H9 (cell line): Measurements from ENCODE around the gene UGT1A8. TPM values are rescaled to one million over a fixed set of nuclear protein-coding genes. Genes with fewer than 3 reads are reported as not detected.

ENCODE experiments used
- DNase-seq: peaks from one replicate; pipeline ENCODE4 v3.0.0-alpha.2; 2017
- H2AFZ ChIP-seq: one replicate; pipeline ENCODE4 v1.6.1; 2013; ENCODE audit warnings: mild to moderate bottlenecking, low read length, control low read depth, moderate library complexity
- H2AK5ac ChIP-seq: 2 replicates; pipeline ENCODE4 v1.6.1; 2013; ENCODE audit warnings: low read length, control low read depth, mixed read lengths; ENCODE audit not compliant: insufficient read length
- H2BK120ac ChIP-seq: one replicate; pipeline ENCODE4 v1.6.1; 2013; ENCODE audit warnings: low read depth, mild to moderate bottlenecking, low read length, control low read depth, inconsistent platforms; ENCODE audit not compliant: poor library complexity, severe bottlenecking
- H2BK12ac ChIP-seq: 2 replicates; pipeline ENCODE4 v1.6.1; 2013; ENCODE audit warnings: low read length, control low read depth, mixed read lengths, low read depth; ENCODE audit not compliant: insufficient read length
- H2BK15ac ChIP-seq: 2 replicates; pipeline ENCODE4 v1.6.1; 2013; ENCODE audit warnings: low read depth, low read length, control low read depth
- H2BK20ac ChIP-seq: one replicate; pipeline ENCODE4 v1.6.1; 2013; ENCODE audit warnings: low read depth, mild to moderate bottlenecking, low read length, control low read depth, inconsistent platforms; ENCODE audit not compliant: poor library complexity, severe bottlenecking
- H2BK5ac ChIP-seq: 2 replicates; pipeline ENCODE4 v1.6.1; 2013; ENCODE audit warnings: low read length, control low read depth, mixed read lengths; ENCODE audit not compliant: insufficient read length
- H3K14ac ChIP-seq: 2 replicates; pipeline ENCODE4 v1.6.1; 2013; ENCODE audit warnings: low read length, control low read depth; ENCODE audit not compliant: insufficient read depth
- H3K18ac ChIP-seq: 2 replicates; pipeline ENCODE4 v1.6.1; 2013; ENCODE audit warnings: low read depth, mild to moderate bottlenecking, mixed read lengths, low read length, control low read depth; ENCODE audit not compliant: insufficient read length
- H3K23ac ChIP-seq: 2 replicates; pipeline ENCODE4 v1.6.1; 2013; ENCODE audit warnings: low read length, control low read depth, mixed read lengths, low read depth; ENCODE audit not compliant: insufficient read length
- H3K23me2 ChIP-seq: 2 replicates; pipeline ENCODE4 v1.6.1; 2013; ENCODE audit warnings: low read depth, mild to moderate bottlenecking, mixed read lengths, low read length, control low read depth; ENCODE audit not compliant: insufficient read length, poor library complexity, severe bottlenecking
- H3K27ac ChIP-seq: 2 replicates; pipeline ENCODE4 v1.5.1; 2013; ENCODE audit warnings: low read length, control low read depth, mixed read lengths, low read depth; ENCODE audit not compliant: insufficient read length
- H3K27me3 ChIP-seq: 2 replicates; pipeline ENCODE4 v1.6.1; 2013; ENCODE audit warnings: low read length, control low read depth, inconsistent platforms; ENCODE audit not compliant: insufficient read depth
- H3K4ac ChIP-seq: 2 replicates; pipeline ENCODE4 v1.6.1; 2013; ENCODE audit warnings: low read depth, mild to moderate bottlenecking, control low read depth, inconsistent platforms, low read length, moderate library complexity
- H3K4me1 ChIP-seq: 2 replicates; pipeline ENCODE4 v1.6.1; 2013; ENCODE audit warnings: low read length, control low read depth, inconsistent platforms; ENCODE audit not compliant: insufficient read depth
- H3K4me2 ChIP-seq: 2 replicates; pipeline ENCODE4 v1.6.1; 2013; ENCODE audit warnings: low read length, control low read depth, mixed read lengths; ENCODE audit not compliant: insufficient read length, insufficient read depth
- H3K56ac ChIP-seq: 2 replicates; pipeline ENCODE4 v1.6.1; 2013; ENCODE audit warnings: low read depth, mild to moderate bottlenecking, mixed read lengths, low read length, control low read depth; ENCODE audit not compliant: insufficient read length
- H3K79me1 ChIP-seq: 2 replicates; pipeline ENCODE4 v1.6.1; 2013; ENCODE audit warnings: low read depth, mild to moderate bottlenecking, moderate library complexity, low read length, control low read depth, inconsistent platforms; ENCODE audit not compliant: insufficient read depth, poor library complexity, severe bottlenecking
- H3K79me2 ChIP-seq: 2 replicates; pipeline ENCODE4 v1.6.1; 2013; ENCODE audit warnings: low read length, control low read depth, inconsistent platforms; ENCODE audit not compliant: insufficient read depth
- H3K9ac ChIP-seq: 2 replicates; pipeline ENCODE4 v1.6.1; 2013; ENCODE audit warnings: low read length, control low read depth, mixed read lengths; ENCODE audit not compliant: insufficient read length; ENCODE audit errors: extremely low read depth
- H3K9me3 ChIP-seq: one replicate; pipeline ENCODE4 v1.6.1; 2013; ENCODE audit warnings: low read depth, low read length, inconsistent platforms; ENCODE audit not compliant: control insufficient read depth
- H3T11ph ChIP-seq: one replicate; pipeline ENCODE4 v1.6.1; 2013; ENCODE audit warnings: mild to moderate bottlenecking, low read length, control low read depth, inconsistent platforms
- H4K20me1 ChIP-seq: one replicate; pipeline ENCODE4 v1.6.1; 2013; ENCODE audit not compliant: control insufficient read depth, insufficient read length, insufficient read depth
- H4K5ac ChIP-seq: 2 replicates; pipeline ENCODE4 v1.6.1; 2013; ENCODE audit warnings: low read depth, mild to moderate bottlenecking, mixed read lengths, low read length, control low read depth; ENCODE audit not compliant: insufficient read length
- H4K8ac ChIP-seq: replicated peaks from 2 replicates; pipeline ENCODE4 v1.6.1; 2013; ENCODE audit warnings: low read length, control low read depth, mixed read lengths, low read depth; ENCODE audit not compliant: insufficient read length
- H4K91ac ChIP-seq: 2 replicates; pipeline ENCODE4 v1.6.1; 2013; ENCODE audit warnings: low read depth, mild to moderate bottlenecking, moderate library complexity, mixed read lengths, low read length, control low read depth; ENCODE audit not compliant: insufficient read length
- H3K27ac Mint-ChIP-seq, 3 experiments: 2 replicates in 2 of 3; 3 replicates in 1 of 3; pipeline ENCODE4 v1.8.0; 2020 to 2021; ENCODE audit warnings: mixed read lengths in 3 of 3, mild to moderate bottlenecking in 1 of 3, moderate library complexity in 1 of 3
- H3K27me3 Mint-ChIP-seq: 2 replicates; pipeline ENCODE4 v1.8.0; 2021; ENCODE audit warnings: low read depth, mild to moderate bottlenecking, moderate library complexity, mixed read lengths
- H3K36me3 Mint-ChIP-seq, 3 experiments: 2 replicates in 2 of 3; 3 replicates in 1 of 3; pipeline ENCODE4 v1.8.0; 2020 to 2021; ENCODE audit warnings: low read depth in 3 of 3, mixed read lengths in 3 of 3; ENCODE audit not compliant: insufficient read depth in 1 of 3
- H3K4me1 Mint-ChIP-seq, 2 experiments: 2 replicates each; pipeline ENCODE4 v1.8.0; 2020; ENCODE audit warnings: mixed read lengths in 2 of 2
- H3K4me3 Mint-ChIP-seq, 2 experiments: 2 replicates in 1 of 2; 3 replicates in 1 of 2; pipeline ENCODE4 v1.8.0; 2020 to 2021; ENCODE audit warnings: mild to moderate bottlenecking in 2 of 2, mixed read lengths in 2 of 2, moderate library complexity in 1 of 2
- H3K9me3 Mint-ChIP-seq, 2 experiments: 2 replicates in 1 of 2; 3 replicates in 1 of 2; pipeline ENCODE4 v1.8.0; 2020; ENCODE audit warnings: mild to moderate bottlenecking in 2 of 2, mixed read lengths in 2 of 2, moderate library complexity in 1 of 2
- WGBS: extraction: QIAGEN DNeasy Blood & Tissue Kit; methylation state at CpG from one replicate; pipeline ENCODE4 v1.1.7; 2013; ENCODE audit warnings: missing lambda C conversion rate, low lambda C conversion rate, mixed read lengths; ENCODE audit not compliant: insufficient read length; ENCODE audit errors: extremely low coverage; 5-methylcytosine and 5-hydroxymethylcytosine counted together
- total RNA-seq: library from RNA; stranded (reverse); gene quantifications from 2 replicates; pipeline ENCODE4 v1.2.1, GENCODE V29; 2021
- TF ChIP-seq, protein P1 (sequence below): fragments of 200-600 bp; sonication (generic); conservative IDR thresholded peaks from 3 replicates; pipeline ENCODE4 v1.8.0; 2021; ENCODE audit warnings: antibody characterized with exemption, mild to moderate bottlenecking

UGT1A8 gene
- total RNA-seq, 1 experiment from 2014 or later = not detected

DNA sequence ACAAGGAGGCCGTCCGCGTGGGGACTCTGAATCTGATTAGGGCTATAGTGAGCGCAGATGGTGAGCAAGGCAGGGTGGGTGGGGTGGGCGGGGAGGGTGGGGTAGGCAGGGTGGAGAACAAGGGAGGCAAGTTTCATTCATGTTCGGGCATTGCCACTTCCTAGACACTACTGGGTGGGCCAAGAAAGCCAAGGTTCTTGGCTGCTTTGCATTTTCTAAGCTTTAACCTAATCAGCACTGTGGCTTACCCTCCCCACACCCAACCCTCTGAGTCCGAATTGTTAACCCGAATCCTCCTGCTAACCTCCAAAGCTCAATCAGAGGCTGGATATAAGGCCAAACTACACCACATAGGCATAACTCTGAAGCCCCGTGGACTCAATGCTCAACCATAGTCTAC lies 178.8 kb downstream of the UGT1A8 start:
- Histone ChIP-seq H3K4ac (no peak overlapping the region), H4K20me1 (no peaks in the 10 kb centered on the region), H3K14ac (no peak overlapping the region), H4K91ac (no peak overlapping the region), H3T11ph (no peak overlapping the region), H2AFZ (no peak overlapping the region), H3K79me2 (no peaks in the 10 kb centered on the region), H2BK12ac (no peak overlapping the region), H3K27me3 (no peaks in the 10 kb centered on the region), H4K8ac (no peak overlapping the region), H3K23ac (no peak overlapping the region), H2AK5ac (no peak overlapping the region), H3K23me2 (no peaks in the 10 kb centered on the region), H4K5ac (no peak overlapping the region), H3K9ac (no peak overlapping the region), H2BK15ac (no peak overlapping the region), H3K4me2 (no peak overlapping the region), H3K4me1 (no peaks in the 10 kb centered on the region), H3K9me3 (no peaks in the 10 kb centered on the region), H2BK120ac (no peak overlapping the region), H2BK20ac (no peak overlapping the region), H3K18ac (no peak overlapping the region), H2BK5ac (no peak overlapping the region), H3K27ac (no peak overlapping the region), H3K79me1 (no peaks in the 10 kb centered on the region), H3K56ac (no peak overlapping the region)
- Mint-ChIP-seq H3K27ac (no peak overlapping the region), H3K9me3 (peaks cover 10 to 11% of the 10 kb centered on the region in 2 experiments), H3K27me3 (peaks cover 9% of the 10 kb centered on the region), H3K36me3 (peaks cover 0 to 5% (median 4%) of the 10 kb centered on the region in 3 experiments; a peak in 3 of 7 replicates), H3K4me1 (peaks cover 2 to 4% of the 10 kb centered on the region in 2 experiments; a peak in 3 of 4 replicates), H3K4me3 (no peak overlapping the region)
- TF ChIP-seq, protein P1, sequence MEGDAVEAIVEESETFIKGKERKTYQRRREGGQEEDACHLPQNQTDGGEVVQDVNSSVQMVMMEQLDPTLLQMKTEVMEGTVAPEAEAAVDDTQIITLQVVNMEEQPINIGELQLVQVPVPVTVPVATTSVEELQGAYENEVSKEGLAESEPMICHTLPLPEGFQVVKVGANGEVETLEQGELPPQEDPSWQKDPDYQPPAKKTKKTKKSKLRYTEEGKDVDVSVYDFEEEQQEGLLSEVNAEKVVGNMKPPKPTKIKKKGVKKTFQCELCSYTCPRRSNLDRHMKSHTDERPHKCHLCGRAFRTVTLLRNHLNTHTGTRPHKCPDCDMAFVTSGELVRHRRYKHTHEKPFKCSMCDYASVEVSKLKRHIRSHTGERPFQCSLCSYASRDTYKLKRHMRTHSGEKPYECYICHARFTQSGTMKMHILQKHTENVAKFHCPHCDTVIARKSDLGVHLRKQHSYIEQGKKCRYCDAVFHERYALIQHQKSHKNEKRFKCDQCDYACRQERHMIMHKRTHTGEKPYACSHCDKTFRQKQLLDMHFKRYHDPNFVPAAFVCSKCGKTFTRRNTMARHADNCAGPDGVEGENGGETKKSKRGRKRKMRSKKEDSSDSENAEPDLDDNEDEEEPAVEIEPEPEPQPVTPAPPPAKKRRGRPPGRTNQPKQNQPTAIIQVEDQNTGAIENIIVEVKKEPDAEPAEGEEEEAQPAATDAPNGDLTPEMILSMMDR = no peak
- WGBS = no CpG with 5 or more reads among the region's 9 CpGs
- DNase-seq = no peak
